Measurements from ENCODE around the gene NUDT9. TPM values are rescaled to one million over a fixed set of nuclear protein-coding genes. Genes with fewer than 3 reads are reported as not detected.

NUDT9 gene
- 12.7 and 14.7 TPM in 2 replicates for total RNA-seq

GRCh38 chr4:87422104-87423052 is at the start of gene NUDT9:
NUDT9 (plus strand) TSS chr4:87422573; CDS start chr4:87422906, 333 bp downstream.

DNA sequence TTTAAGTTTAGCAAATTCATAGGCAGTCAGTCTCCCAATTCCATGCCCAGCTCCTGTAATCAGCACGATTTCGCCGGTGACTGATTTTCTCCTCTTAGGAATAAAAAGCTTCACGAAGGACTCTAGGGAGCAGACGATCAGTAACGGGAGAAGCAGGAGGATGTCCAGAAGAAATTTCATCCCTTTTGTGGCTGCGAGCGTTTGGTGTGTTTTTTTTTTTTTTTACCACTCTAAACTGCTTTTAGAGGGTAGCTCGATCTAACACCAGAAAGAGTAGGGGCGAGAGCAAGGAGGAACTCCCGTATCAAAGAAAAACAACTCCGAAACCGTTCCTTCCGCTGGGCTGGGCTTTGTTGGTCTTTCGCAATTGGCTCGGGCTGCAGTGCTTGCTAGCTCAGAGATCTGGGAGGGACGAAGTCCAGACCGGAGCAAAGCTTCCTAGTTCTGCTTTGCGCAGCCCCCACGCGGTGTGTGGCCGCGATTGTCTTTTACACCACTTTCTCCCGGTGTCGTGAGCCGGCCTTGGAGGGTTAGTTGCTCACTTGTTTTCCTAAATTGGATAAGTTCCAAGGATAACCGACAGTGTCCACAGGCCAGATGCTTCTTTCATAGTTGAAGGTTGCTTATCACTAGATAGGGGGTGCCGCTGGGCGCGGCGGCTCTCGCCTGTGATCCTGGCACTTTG is 31.3 kb upstream of the NUDT9 start, which contains the start of gene HSD17B11:
HSD17B11 (minus strand) TSS at position 298 of the 685 bp plus-strand sequence; CDS start at position 180, 118 bp downstream.

Other genes with a start within 250 kb of the NUDT9 start
- 12.3 and 16.4 TPM in 2 replicates for gene KLHL8, start 202.0 kb upstream of the NUDT9 start, total RNA-seq
- 0.13 TPM in 2 replicates for gene HSD17B13, start 99.7 kb upstream of the NUDT9 start, total RNA-seq
- 12.6 and 33.8 TPM in 2 replicates for gene HSD17B11, start 31.4 kb upstream of the NUDT9 start, total RNA-seq
- gene SPARCL1, start 106.8 kb downstream of the NUDT9 start, total RNA-seq: 0.17 and 0.46 TPM in 2 replicates
- not detected in 2 replicates for gene DSPP, start 186.0 kb downstream of the NUDT9 start, total RNA-seq
- gene DMP1, start 227.7 kb downstream of the NUDT9 start, total RNA-seq: not detected in 2 replicates

Data from smooth muscle cell of the pulmonary artery (primary cell).